ENCODE data around the gene ATP2C2.

GRCh38 chr16:84408314-84408690 is 40.0 kb downstream of the ATP2C2 start:
- TF ChIP-seq CTCF (IDR thresholded peaks at IDR 0.05) (no peak), POLR2A (IDR thresholded peaks at IDR 0.05) (no peak), POLR2AphosphoS5 (IDR thresholded peaks at IDR 0.05) (no peak), EP300 (IDR thresholded peaks at IDR 0.05) (no peak)
